ENCODE measurements around the gene TNFSF13. TPM values are rescaled to one million over a fixed set of nuclear protein-coding genes. Genes with fewer than 3 reads are reported as not detected.

The TNFSF13 gene
- polyA plus RNA-seq, 4 donors = 12.8 to 15.9 (median 14.5) TPM

- DNase-seq (ENCODE audit: low read depth in 4 of 4, low spot score in 2 of 4) = peak in 3 of 4 donors; percentile 78 to 83 (median 79)
Measured at GRCh38 chr17:7573324-7574080, 15.0 kb downstream of the TNFSF13 start.

GRCh38 chr17:7574176-7574953, 15.8 kb downstream of the TNFSF13 start:
- DNase-seq (ENCODE audit: low read depth in 4 of 4, low spot score in 2 of 4) = no peak

- DNase-seq (ENCODE audit: low read depth in 4 of 4, low spot score in 2 of 4) = no peak
Measured at GRCh38 chr17:7575481-7575883, 16.9 kb downstream of the TNFSF13 start.

- DNase-seq (ENCODE audit: low read depth in 4 of 4, low spot score in 2 of 4) = no peak
Measured at GRCh38 chr17:7575959-7576358, 17.4 kb downstream of the TNFSF13 start.

- DNase-seq (ENCODE audit: low read depth in 4 of 4, low spot score in 2 of 4) = no peak
Measured at GRCh38 chr17:7576432-7576937, 17.9 kb downstream of the TNFSF13 start.

- DNase-seq (ENCODE audit: low read depth in 4 of 4, low spot score in 2 of 4) = no peak
Measured at GRCh38 chr17:7577327-7578199, 19.0 kb downstream of the TNFSF13 start.

- DNase-seq (ENCODE audit: low read depth in 4 of 4, low spot score in 2 of 4) = no peak
Measured at GRCh38 chr17:7579001-7579833, 20.7 kb downstream of the TNFSF13 start, which contains the start of gene CD68. CD68 (plus strand) TSS chr17:7579638; CDS start chr17:7579678, 40 bp downstream.

- no peak for DNase-seq (ENCODE audit: low read depth in 4 of 4, low spot score in 2 of 4)
Measured at GRCh38 chr17:7579834-7580603, 21.5 kb downstream of the TNFSF13 start.

GRCh38 chr17:7580604-7581575, 22.3 kb downstream of the TNFSF13 start:
- DNase-seq (ENCODE audit: low read depth in 4 of 4, low spot score in 2 of 4) = no peak

- DNase-seq (ENCODE audit: low read depth in 4 of 4, low spot score in 2 of 4) = no peak
Measured at GRCh38 chr17:7582396-7583252, 24.1 kb downstream of the TNFSF13 start.

- peak; percentile 95 to 98 (median 97) for DNase-seq (ENCODE audit: low read depth in 4 of 4, low spot score in 2 of 4)
Measured at GRCh38 chr17:7583253-7584109, 24.9 kb downstream of the TNFSF13 start, which contains the start of gene MPDU1. MPDU1 (plus strand) TSS chr17:7583852; CDS start chr17:7583863, 11 bp downstream.

GRCh38 chr17:7586673-7587419, 28.3 kb downstream of the TNFSF13 start:
- no peak for DNase-seq (ENCODE audit: low read depth in 4 of 4, low spot score in 2 of 4)

GRCh38 chr17:7587420-7588151, 29.0 kb downstream of the TNFSF13 start:
- DNase-seq (ENCODE audit: low read depth in 4 of 4, low spot score in 2 of 4) = no peak

GRCh38 chr17:7588553-7589203, 30.1 kb downstream of the TNFSF13 start:
- DNase-seq (ENCODE audit: low read depth in 4 of 4, low spot score in 2 of 4) = no peak

Measured in left renal cortex interstitium (tissue), 4 donors.